IMR-90 (cell line): ENCODE data around the gene ARHGEF9. TPM values are rescaled to one million over a fixed set of nuclear protein-coding genes. Genes with fewer than 3 reads are reported as not detected.

Experiments used
- ATAC-seq: fragments of 200-7000 bp; cut with Tn5 transposase; 2 replicates; pipeline ENCODE4 v1.9.1; 2020; ENCODE audit warnings: low read depth, mild to moderate bottlenecking, moderate library complexity
- BruUV-seq: library from RNA; stranded (reverse); fragments of 400-500 nt; replicated peaks from 2 replicates; lab custom pipeline; 2021; lab: Mats Ljungman, UMichigan
- CTCF ChIA-PET: fragments of 300-600 bp; formaldehyde crosslinking; extraction: SDS; loops from one replicate; lab custom pipeline; 2021; ENCODE audit warnings: antibody characterized with exemption; lab: Yijun Ruan, JAX
- POLR2A ChIA-PET: fragments of 300-600 bp; sonication (Branson Sonifier 250); formaldehyde crosslinking; loops from one replicate; lab custom pipeline; 2022; ENCODE audit warnings: antibody characterized with exemption; ENCODE audit not compliant: unreplicated experiment; lab: Charles Lee
- DNase-seq: peaks from one replicate; pipeline ENCODE4 v3.0.0; 2013
- H2AFZ ChIP-seq: replicated peaks from 2 replicates; pipeline ENCODE3; 2013; ENCODE audit warnings: low read length, mild to moderate bottlenecking; ENCODE audit not compliant: poor library complexity
- H2AK5ac ChIP-seq: 2 replicates; pipeline ENCODE4 v1.6.1; 2013; ENCODE audit warnings: low read depth, low read length, inconsistent platforms
- H2AK9ac ChIP-seq: replicated peaks from 2 replicates; pipeline ENCODE3; 2013; ENCODE audit warnings: mild to moderate bottlenecking, low read depth, low read length, moderate library complexity; ENCODE audit not compliant: poor library complexity
- H2BK120ac ChIP-seq: 2 replicates; pipeline ENCODE4 v1.6.1; 2013; ENCODE audit warnings: low read depth, low read length, inconsistent platforms
- H2BK15ac ChIP-seq: 3 replicates; pipeline ENCODE4 v1.6.1; 2013; ENCODE audit warnings: low read depth, low read length, inconsistent platforms
- H2BK20ac ChIP-seq: 2 replicates; pipeline ENCODE4 v1.6.1; 2013; ENCODE audit warnings: low read depth, mild to moderate bottlenecking, inconsistent platforms, low read length, moderate library complexity
- H2BK5ac ChIP-seq: 2 replicates; pipeline ENCODE4 v1.6.1; 2013; ENCODE audit warnings: mild to moderate bottlenecking, low read depth, low read length, inconsistent platforms; ENCODE audit not compliant: poor library complexity, severe bottlenecking
- H3K14ac ChIP-seq: replicated peaks from 2 replicates; pipeline ENCODE4 v1.6.1; 2013; ENCODE audit warnings: low read depth, low read length, inconsistent platforms
- H3K18ac ChIP-seq: 2 replicates; pipeline ENCODE4 v1.6.1; 2013; ENCODE audit warnings: low read depth, low read length, control low read depth
- H3K23ac ChIP-seq: 2 replicates; pipeline ENCODE4 v1.6.1; 2013; ENCODE audit warnings: low read depth, low read length, inconsistent platforms
- H3K27ac ChIP-seq: 2 replicates; pipeline ENCODE4 v1.5.1; 2013; ENCODE audit warnings: mild to moderate bottlenecking, control low read depth, low read length; ENCODE audit not compliant: insufficient read depth
- H3K27me3 ChIP-seq: 2 replicates; pipeline ENCODE4 v1.6.1; 2013; ENCODE audit warnings: low read length; ENCODE audit not compliant: control insufficient read depth, insufficient read depth
- H3K36me3 ChIP-seq: 2 replicates; pipeline ENCODE4 v1.6.1; 2013; ENCODE audit warnings: low read length, mixed read lengths; ENCODE audit not compliant: control insufficient read depth, insufficient read depth
- H3K4ac ChIP-seq: 2 replicates; pipeline ENCODE4 v1.6.1; 2013; ENCODE audit warnings: low read depth, low read length, inconsistent platforms
- H3K4me1 ChIP-seq: 2 replicates; pipeline ENCODE4 v1.6.1; 2013; ENCODE audit warnings: low read length, mixed read lengths; ENCODE audit not compliant: control insufficient read depth, insufficient read depth
- H3K4me2 ChIP-seq: 2 replicates; pipeline ENCODE4 v1.6.1; 2013; ENCODE audit warnings: low read depth, mild to moderate bottlenecking, control low read depth, low read length, moderate library complexity
- H3K4me3 ChIP-seq: 2 replicates; pipeline ENCODE4 v1.5.1; 2013; ENCODE audit warnings: low read depth, mild to moderate bottlenecking, control low read depth, low read length, moderate library complexity; ENCODE audit not compliant: insufficient read depth
- H3K56ac ChIP-seq: 2 replicates; pipeline ENCODE4 v1.6.1; 2013; ENCODE audit warnings: low read length, inconsistent platforms; ENCODE audit not compliant: insufficient read depth; ENCODE audit errors: extremely low read depth
- H3K79me1 ChIP-seq, 2 experiments: 2 replicates each; pipeline ENCODE4 v1.6.1; 2013; ENCODE audit warnings: low read length in 2 of 2, inconsistent platforms in 1 of 2, low read depth in 1 of 2
- H3K9ac ChIP-seq: 2 replicates; pipeline ENCODE4 v1.6.1; 2013; ENCODE audit warnings: low read depth, low read length, control low read depth
- H3K9me1 ChIP-seq: 2 replicates; pipeline ENCODE4 v1.6.1; 2013; ENCODE audit warnings: low read length, inconsistent platforms; ENCODE audit not compliant: insufficient read depth
- H3K9me3 ChIP-seq: 2 replicates; pipeline ENCODE4 v1.6.1; 2013; ENCODE audit warnings: low read length; ENCODE audit not compliant: control insufficient read depth, insufficient read depth
- H4K20me1 ChIP-seq: 2 replicates; pipeline ENCODE4 v1.6.1; 2013; ENCODE audit warnings: low read length, inconsistent platforms; ENCODE audit not compliant: insufficient read depth
- H4K5ac ChIP-seq: 2 replicates; pipeline ENCODE4 v1.6.1; 2013; ENCODE audit warnings: mild to moderate bottlenecking, low read depth, low read length, control low read depth
- H4K8ac ChIP-seq, 2 experiments: 2 replicates each; pipeline ENCODE4 v1.6.1; 2013; ENCODE audit warnings: low read depth in 2 of 2, low read length in 2 of 2, control low read depth in 1 of 2, inconsistent platforms in 1 of 2
- H4K91ac ChIP-seq: 2 replicates; pipeline ENCODE4 v1.6.1; 2013; ENCODE audit warnings: low read depth, low read length, inconsistent platforms; ENCODE audit not compliant: insufficient read depth
- BHLHE40 ChIP-seq: fragments of 150-350 bp; IDR thresholded peaks from 2 replicates; pipeline ENCODE4 v1.6.1; 2016; ENCODE audit warnings: mild to moderate bottlenecking, low read depth, low read length
- CEBPB ChIP-seq: IDR thresholded peaks from 2 replicates; pipeline ENCODE4 v1.6.1; 2012; ENCODE audit warnings: low read depth, low read length, improper control_type of control experiment
- CHD1 ChIP-seq: IDR thresholded peaks from 2 replicates; pipeline ENCODE4 v1.6.1; 2012; ENCODE audit warnings: low read depth, low read length, improper control_type of control experiment
- FOS ChIP-seq: fragments of 150-350 bp; IDR thresholded peaks from 2 replicates; pipeline ENCODE4 v1.6.1; 2016; ENCODE audit warnings: low read depth, low read length
- MAFK ChIP-seq: IDR thresholded peaks from 2 replicates; pipeline ENCODE4 v1.6.1; 2012; ENCODE audit warnings: low read depth, low read length, improper control_type of control experiment
- MAZ ChIP-seq: IDR thresholded peaks from 2 replicates; pipeline ENCODE4 v1.6.1; 2012; ENCODE audit warnings: low read depth, mild to moderate bottlenecking, low read length, improper control_type of control experiment, moderate library complexity, borderline replicate concordance
- MXI1 ChIP-seq: IDR thresholded peaks from 2 replicates; pipeline ENCODE4 v1.6.1; 2012; ENCODE audit warnings: low read depth, mild to moderate bottlenecking, low read length, moderate library complexity, borderline replicate concordance
- NFE2L2 ChIP-seq: fragments of 150-350 bp; IDR thresholded peaks from 2 replicates; pipeline ENCODE4 v1.6.1; 2016; ENCODE audit warnings: low read depth, mild to moderate bottlenecking, low read length
- POLR2A ChIP-seq: IDR thresholded peaks from 2 replicates; pipeline ENCODE4 v1.6.1; 2012; ENCODE audit warnings: mild to moderate bottlenecking, low read depth, low read length
- RCOR1 ChIP-seq: IDR thresholded peaks from 2 replicates; pipeline ENCODE4 v1.6.1; 2012; ENCODE audit warnings: mild to moderate bottlenecking, low read length, improper control_type of control experiment; ENCODE audit not compliant: insufficient replicate concordance
- SMC3 ChIP-seq: fragments of 150-350 bp; IDR thresholded peaks from 2 replicates; pipeline ENCODE4 v1.6.1; 2016; ENCODE audit warnings: low read depth, mild to moderate bottlenecking, antibody characterized with exemption, low read length, moderate library complexity
- WGBS, 2 experiments: methylation state at CpG; one replicate each; pipeline versions ENCODE4 v1.1.5 to v1.1.7; 2013; ENCODE audit warnings: missing lambda C conversion rate in 2 of 2; ENCODE audit not compliant: insufficient read length in 1 of 2; ENCODE audit errors: extremely low coverage in 2 of 2; 5-methylcytosine and 5-hydroxymethylcytosine counted together
- dilution Hi-C: fragments of 300-500 bp; cut with HindIII; formaldehyde crosslinking; loops from one replicate; pipeline ENCODE4 v1.14.3; 2018; ENCODE audit warnings: low sequenced_read_pairs; ENCODE audit not compliant: unreplicated experiment
- in situ Hi-C: fragments of 300-500 bp; cut with MboI; formaldehyde crosslinking; loops from 3 replicates; pipeline ENCODE4 v1.14.3; 2019; ENCODE audit warnings: low sequenced_read_pairs, inconsistent platforms, mixed read lengths
- intact Hi-C: fragments of 100-400 bp; cut with micrococcal nuclease; formaldehyde crosslinking; loops from 2 replicates; pipeline ENCODE4 v1.10.0; 2022
- polyA plus RNA-seq, 3 experiments: library from polyadenylated mRNA; depleted of rRNA; stranded (reverse); fragments of >200 nt; gene quantifications; 2 replicates each; pipeline ENCODE4 v1.2.3, GENCODE V29; 2012; ENCODE audit warnings: low replicate concordance in 1 of 3
- total RNA-seq: library from RNA; depleted of rRNA; stranded (reverse); fragments of >200 nt; gene quantifications from 2 replicates; pipeline ENCODE4 v1.2.3, GENCODE V29; 2012
- TF ChIP-seq, protein P1 (sequence below): conservative IDR thresholded peaks from 2 replicates; pipeline ENCODE4 v1.5.1; 2012; ENCODE audit warnings: mild to moderate bottlenecking, low read depth, low read length, improper control_type of control experiment
- TF ChIP-seq, protein P2 (sequence below): fragments of 150-350 bp; IDR thresholded peaks from 2 replicates; pipeline ENCODE4 v1.6.1; 2016; ENCODE audit warnings: low read depth, mild to moderate bottlenecking, low read length, moderate library complexity, borderline replicate concordance
- TF ChIP-seq, protein P3 (sequence below): fragments of 150-350 bp; IDR thresholded peaks from 2 replicates; pipeline ENCODE4 v1.6.1; 2017; ENCODE audit warnings: mild to moderate bottlenecking, antibody characterized with exemption, low read length, low read depth

ARHGEF9 gene
- total and polyA plus RNA-seq, 2 of the 4 experiments (the other 2 are of a cell fraction), result 7.1 to 11.8 TPM

DNA sequence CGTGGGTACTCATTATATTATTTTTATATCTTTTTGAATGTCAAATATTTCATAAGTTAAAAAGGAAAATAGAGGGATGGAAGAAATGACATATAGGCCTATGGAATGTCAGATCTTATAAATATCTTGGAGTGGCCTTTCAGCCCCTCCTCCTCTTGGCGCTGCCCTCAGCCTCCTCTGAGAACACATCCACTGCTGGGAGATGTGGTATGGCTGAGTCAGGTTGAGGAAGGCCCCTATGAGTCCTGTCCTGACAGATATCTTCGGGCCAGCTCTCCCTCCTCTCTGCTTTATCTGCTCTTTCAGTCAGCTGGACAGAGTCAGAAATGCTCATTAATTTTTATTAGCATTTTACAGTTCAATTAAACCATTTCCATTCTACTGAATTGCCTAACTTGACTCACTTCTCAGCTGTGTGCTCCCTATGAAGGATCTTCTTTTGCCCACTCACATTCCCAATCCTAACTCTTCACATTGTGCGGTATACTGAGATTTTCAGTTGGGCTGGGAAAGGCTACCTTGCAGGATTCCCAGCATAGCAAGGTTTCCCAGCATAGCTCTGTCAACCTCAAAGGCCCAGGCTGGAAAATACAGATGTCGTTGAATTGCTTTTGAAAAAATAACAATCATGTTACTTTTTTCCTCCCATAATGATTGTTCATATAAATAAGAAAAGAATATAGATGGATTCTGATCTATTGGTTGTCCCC is 128.0 kb downstream of the ARHGEF9 start:
- no peak overlapping the region for H2AFZ ChIP-seq
- no peaks in the 10 kb centered on the region for H3K27me3 ChIP-seq
- H2BK120ac ChIP-seq, result peak overlapping the region; percentile 79; the same call in 1 of the 2 replicates
- ChIA-PET CTCF (no interaction called here), POLR2A (no interaction called here)
- peak overlapping the region in 1 of 2 experiments; percentile 52; a peak in 1 of 4 replicates for H4K8ac ChIP-seq
- intact Hi-C loops (loop anchor here (10.0 kb wide), 1 partner anchor 78 kb away; no protein-coding TSS in a partner anchor), dilution Hi-C loops (no loop called here), in situ Hi-C loops (no loop called here)
- H2AK5ac ChIP-seq, result no peak overlapping the region
- WGBS, 2 experiments, result 20% methylated on average over 1 of the region's 5 CpGs; no CpG with 5 or more reads in 1 of the 2 experiments
- no peaks in the 10 kb centered on the region for H4K20me1 ChIP-seq
- no peak overlapping the region for H3K4me2 ChIP-seq
- peak overlapping the region; percentile 50; the same call in 1 of the 2 replicates for H3K4ac ChIP-seq
- peak overlapping the region; percentile 22 for H2BK5ac ChIP-seq
- H3K36me3 ChIP-seq, result no peaks in the 10 kb centered on the region
- peaks cover 1% of the 10 kb centered on the region; the same call in 1 of the 2 replicates for H3K4me1 ChIP-seq
- no peak overlapping the region for H3K27ac ChIP-seq
- 0 out of 2 replicates have a peak overlapping the region, but pooled peaks have one; percentile 56 for H3K23ac ChIP-seq
- no peak overlapping the region for H2AK9ac ChIP-seq
- no peak overlapping the region for H3K9ac ChIP-seq
- H3K9me3 ChIP-seq, result no peaks in the 10 kb centered on the region
- no peak overlapping the region for H4K5ac ChIP-seq
- H2BK15ac ChIP-seq, result no peak overlapping the region
- DNase-seq (peak; percentile 78), ATAC-seq (peak; percentile 90)
- 0 out of 2 replicates have a peak, but pooled peaks cover 2% of the 10 kb centered on the region for H3K9me1 ChIP-seq
- no TSS peak for BruUV-seq
- H3K56ac ChIP-seq, result no peak overlapping the region
- 0 out of 2 replicates have a peak overlapping the region, but pooled peaks have one; percentile 10 for H3K18ac ChIP-seq
- H3K79me1 ChIP-seq, result 0 out of 4 replicates have a peak, but pooled peaks cover 0 to 3% of the 10 kb centered on the region in 2 experiments
- H2BK20ac ChIP-seq, result no peak overlapping the region; the same call in 1 of the 2 replicates
- H3K14ac ChIP-seq, result peak overlapping the region; percentile 52; the same call in 1 of the 2 replicates
- no peak overlapping the region for H3K4me3 ChIP-seq
- no peak overlapping the region; the same call in 1 of the 2 replicates for H4K91ac ChIP-seq
- no peak for TF ChIP-seq NFE2L2
- no peak for TF ChIP-seq RCOR1
- no peak for TF ChIP-seq MAFK
- no peak for TF ChIP-seq FOS
- TF ChIP-seq, protein P1, sequence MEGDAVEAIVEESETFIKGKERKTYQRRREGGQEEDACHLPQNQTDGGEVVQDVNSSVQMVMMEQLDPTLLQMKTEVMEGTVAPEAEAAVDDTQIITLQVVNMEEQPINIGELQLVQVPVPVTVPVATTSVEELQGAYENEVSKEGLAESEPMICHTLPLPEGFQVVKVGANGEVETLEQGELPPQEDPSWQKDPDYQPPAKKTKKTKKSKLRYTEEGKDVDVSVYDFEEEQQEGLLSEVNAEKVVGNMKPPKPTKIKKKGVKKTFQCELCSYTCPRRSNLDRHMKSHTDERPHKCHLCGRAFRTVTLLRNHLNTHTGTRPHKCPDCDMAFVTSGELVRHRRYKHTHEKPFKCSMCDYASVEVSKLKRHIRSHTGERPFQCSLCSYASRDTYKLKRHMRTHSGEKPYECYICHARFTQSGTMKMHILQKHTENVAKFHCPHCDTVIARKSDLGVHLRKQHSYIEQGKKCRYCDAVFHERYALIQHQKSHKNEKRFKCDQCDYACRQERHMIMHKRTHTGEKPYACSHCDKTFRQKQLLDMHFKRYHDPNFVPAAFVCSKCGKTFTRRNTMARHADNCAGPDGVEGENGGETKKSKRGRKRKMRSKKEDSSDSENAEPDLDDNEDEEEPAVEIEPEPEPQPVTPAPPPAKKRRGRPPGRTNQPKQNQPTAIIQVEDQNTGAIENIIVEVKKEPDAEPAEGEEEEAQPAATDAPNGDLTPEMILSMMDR, result no peak
- TF ChIP-seq, protein P2, sequence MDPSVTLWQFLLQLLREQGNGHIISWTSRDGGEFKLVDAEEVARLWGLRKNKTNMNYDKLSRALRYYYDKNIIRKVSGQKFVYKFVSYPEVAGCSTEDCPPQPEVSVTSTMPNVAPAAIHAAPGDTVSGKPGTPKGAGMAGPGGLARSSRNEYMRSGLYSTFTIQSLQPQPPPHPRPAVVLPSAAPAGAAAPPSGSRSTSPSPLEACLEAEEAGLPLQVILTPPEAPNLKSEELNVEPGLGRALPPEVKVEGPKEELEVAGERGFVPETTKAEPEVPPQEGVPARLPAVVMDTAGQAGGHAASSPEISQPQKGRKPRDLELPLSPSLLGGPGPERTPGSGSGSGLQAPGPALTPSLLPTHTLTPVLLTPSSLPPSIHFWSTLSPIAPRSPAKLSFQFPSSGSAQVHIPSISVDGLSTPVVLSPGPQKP, result no peak
- no peak for TF ChIP-seq SMC3
- TF ChIP-seq MXI1, result no peak
- no peak for TF ChIP-seq POLR2A
- TF ChIP-seq CEBPB, result no peak
- TF ChIP-seq, protein P3, sequence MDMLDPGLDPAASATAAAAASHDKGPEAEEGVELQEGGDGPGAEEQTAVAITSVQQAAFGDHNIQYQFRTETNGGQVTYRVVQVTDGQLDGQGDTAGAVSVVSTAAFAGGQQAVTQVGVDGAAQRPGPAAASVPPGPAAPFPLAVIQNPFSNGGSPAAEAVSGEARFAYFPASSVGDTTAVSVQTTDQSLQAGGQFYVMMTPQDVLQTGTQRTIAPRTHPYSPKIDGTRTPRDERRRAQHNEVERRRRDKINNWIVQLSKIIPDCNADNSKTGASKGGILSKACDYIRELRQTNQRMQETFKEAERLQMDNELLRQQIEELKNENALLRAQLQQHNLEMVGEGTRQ, result no peak
- TF ChIP-seq BHLHE40, result no peak
- no peak for TF ChIP-seq CHD1
- TF ChIP-seq MAZ, result no peak
